Central memory CD8-positive, alpha-beta T cell (primary cell): ENCODE results near the gene CADPS2.

Experiments
- ATAC-seq: fragments of 150-1000 bp; cut with Tn5 transposase; replicated peaks from 2 replicates; pipeline ENCODE4 v1.10.0; 2022; ENCODE audit warnings: mild to moderate bottlenecking, moderate FRiP score, moderate number of reproducible peaks; ENCODE audit not compliant: poor library complexity, severe bottlenecking; ENCODE audit errors: extremely low read depth
- DNase-seq, 2 donors: peaks; one replicate each; pipeline ENCODE4 v3.0.0; 2021; ENCODE audit warnings: low spot score in 2 of 2
- H3K27ac Mint-ChIP-seq: one replicate; pipeline ENCODE4 v1.8.0; 2022; ENCODE audit warnings: low read depth, mild to moderate bottlenecking, moderate library complexity, mixed read lengths
- H3K27me3 Mint-ChIP-seq: one replicate; pipeline ENCODE4 v1.8.0; 2022; ENCODE audit warnings: mixed read lengths
- H3K36me3 Mint-ChIP-seq: one replicate; pipeline ENCODE4 v1.8.0; 2022; ENCODE audit warnings: mild to moderate bottlenecking, moderate library complexity, mixed read lengths; ENCODE audit not compliant: insufficient read depth
- H3K4me1 Mint-ChIP-seq: one replicate; pipeline ENCODE4 v1.8.0; 2022; ENCODE audit warnings: mixed read lengths
- H3K4me3 Mint-ChIP-seq: one replicate; pipeline ENCODE4 v1.8.0; 2022; ENCODE audit warnings: mild to moderate bottlenecking, moderate library complexity, mixed read lengths
- H3K9me3 Mint-ChIP-seq: one replicate; pipeline ENCODE4 v1.8.0; 2022; ENCODE audit warnings: mixed read lengths

The CADPS2 gene

GRCh38 chr7:122719010-122719578, 167.2 kb downstream of the CADPS2 start:
- Mint-ChIP-seq H3K27ac (no peak overlapping the region), H3K36me3 (no peaks in the 10 kb centered on the region), H3K4me3 (no peak overlapping the region), H3K9me3 (peaks cover 5% of the 10 kb centered on the region), H3K27me3 (no peaks in the 10 kb centered on the region), H3K4me1 (no peaks in the 10 kb centered on the region)
- DNase-seq: no peak
- ATAC-seq: no peak

GRCh38 chr7:122717356-122718089, 168.7 kb downstream of the CADPS2 start:
- Mint-ChIP-seq H3K27ac (no peak overlapping the region), H3K4me3 (no peak overlapping the region), H3K4me1 (no peaks in the 10 kb centered on the region), H3K36me3 (no peaks in the 10 kb centered on the region), H3K9me3 (peaks cover 5% of the 10 kb centered on the region), H3K27me3 (no peaks in the 10 kb centered on the region)
- ATAC-seq (no peak), DNase-seq (no peak)

- Mint-ChIP-seq H3K9me3 (peaks cover 6% of the 10 kb centered on the region), H3K27ac (no peak overlapping the region), H3K4me3 (no peak overlapping the region), H3K27me3 (no peaks in the 10 kb centered on the region), H3K4me1 (no peaks in the 10 kb centered on the region), H3K36me3 (no peaks in the 10 kb centered on the region)
- ATAC-seq (no peak), DNase-seq (no peak)
Measured at GRCh38 chr7:122715183-122715582, 171.1 kb downstream of the CADPS2 start.

- Mint-ChIP-seq H3K36me3 (no peaks in the 10 kb centered on the region), H3K9me3 (peaks cover 11% of the 10 kb centered on the region), H3K4me1 (no peaks in the 10 kb centered on the region), H3K27ac (no peak overlapping the region), H3K4me3 (no peak overlapping the region), H3K27me3 (no peaks in the 10 kb centered on the region)
- no peak for DNase-seq
- no peak for ATAC-seq
Measured at GRCh38 chr7:122710916-122711315, 175.3 kb downstream of the CADPS2 start.

GRCh38 chr7:122709930-122710646, 176.2 kb downstream of the CADPS2 start:
- H3K9me3 Mint-ChIP-seq: peaks cover 11% of the 10 kb centered on the region
- H3K27me3 Mint-ChIP-seq: no peaks in the 10 kb centered on the region
- DNase-seq: no peak
- no peak overlapping the region for H3K4me3 Mint-ChIP-seq
- no peak overlapping the region for H3K27ac Mint-ChIP-seq
- no peak for ATAC-seq
- H3K4me1 Mint-ChIP-seq: no peaks in the 10 kb centered on the region
- no peaks in the 10 kb centered on the region for H3K36me3 Mint-ChIP-seq

GRCh38 chr7:122706836-122707235, 179.4 kb downstream of the CADPS2 start:
- no peaks in the 10 kb centered on the region for H3K27me3 Mint-ChIP-seq
- no peak overlapping the region for H3K27ac Mint-ChIP-seq
- ATAC-seq (no peak), DNase-seq (no peak)
- H3K36me3 Mint-ChIP-seq: no peaks in the 10 kb centered on the region
- H3K4me1 Mint-ChIP-seq: no peaks in the 10 kb centered on the region
- peaks cover 25% of the 10 kb centered on the region for H3K9me3 Mint-ChIP-seq
- no peak overlapping the region for H3K4me3 Mint-ChIP-seq

GRCh38 chr7:122702872-122703510, 183.3 kb downstream of the CADPS2 start, which contains the start of gene RNF148:
TSS of gene RNF148 (minus strand) at chr7:122702922. CDS start at chr7:122702750, 172 bp downstream.
- Mint-ChIP-seq H3K27me3 (no peaks in the 10 kb centered on the region), H3K9me3 (peaks cover 24% of the 10 kb centered on the region)

GRCh38 chr7:122699017-122699416, 187.2 kb downstream of the CADPS2 start, which contains the start of gene RNF133:
TSS of gene RNF133 (minus strand) at chr7:122699117. CDS start at chr7:122698918, 199 bp downstream.
- Mint-ChIP-seq H3K27me3 (no peaks in the 10 kb centered on the region), H3K27ac (no peak within 1 kb of the TSS), H3K4me1 (no peaks in the 10 kb centered on the region), H3K9me3 (peaks cover 28% of the 10 kb centered on the region), H3K36me3 (no peaks in the 10 kb centered on the region), H3K4me3 (no peak within 1 kb of the TSS)
- no peak for ATAC-seq
- DNase-seq: no peak

More at GRCh38 chr7:122702872-122703510, 183.3 kb downstream of the CADPS2 start, which contains the start of gene RNF148:
- DNase-seq (no peak), ATAC-seq (no peak)
- no peak within 1 kb of the TSS for H3K27ac Mint-ChIP-seq
- H3K4me1 Mint-ChIP-seq: no peaks in the 10 kb centered on the region
- H3K4me3 Mint-ChIP-seq: no peak within 1 kb of the TSS
- H3K36me3 Mint-ChIP-seq: no peaks in the 10 kb centered on the region

- no peaks in the 10 kb centered on the region for H3K4me1 Mint-ChIP-seq
- H3K4me3 Mint-ChIP-seq: no peak overlapping the region
- no peak overlapping the region for H3K27ac Mint-ChIP-seq
- ATAC-seq (no peak), DNase-seq (no peak)
- no peaks in the 10 kb centered on the region for H3K27me3 Mint-ChIP-seq
- H3K36me3 Mint-ChIP-seq: no peaks in the 10 kb centered on the region
- peaks cover 17% of the 10 kb centered on the region for H3K9me3 Mint-ChIP-seq
Measured at GRCh38 chr7:122695816-122696215, 190.4 kb downstream of the CADPS2 start.

GRCh38 chr7:122694697-122695096, 191.6 kb downstream of the CADPS2 start:
- H3K27ac Mint-ChIP-seq: no peak overlapping the region
- H3K27me3 Mint-ChIP-seq: no peaks in the 10 kb centered on the region
- no peaks in the 10 kb centered on the region for H3K4me1 Mint-ChIP-seq
- no peak overlapping the region for H3K4me3 Mint-ChIP-seq
- no peaks in the 10 kb centered on the region for H3K36me3 Mint-ChIP-seq
- peaks cover 17% of the 10 kb centered on the region for H3K9me3 Mint-ChIP-seq
- DNase-seq (no peak), ATAC-seq (no peak)

- H3K9me3 Mint-ChIP-seq: peaks cover 7% of the 10 kb centered on the region
- H3K4me3 Mint-ChIP-seq: no peak overlapping the region
- no peaks in the 10 kb centered on the region for H3K27me3 Mint-ChIP-seq
- no peak for DNase-seq
- no peaks in the 10 kb centered on the region for H3K36me3 Mint-ChIP-seq
- ATAC-seq: no peak
- no peak overlapping the region for H3K27ac Mint-ChIP-seq
- no peaks in the 10 kb centered on the region for H3K4me1 Mint-ChIP-seq
Measured at GRCh38 chr7:122692769-122693309, 193.4 kb downstream of the CADPS2 start.

- Mint-ChIP-seq H3K9me3 (peaks cover 7% of the 10 kb centered on the region), H3K4me3 (no peak overlapping the region), H3K4me1 (no peaks in the 10 kb centered on the region), H3K36me3 (no peaks in the 10 kb centered on the region), H3K27me3 (no peaks in the 10 kb centered on the region), H3K27ac (no peak overlapping the region)
- ATAC-seq (no peak), DNase-seq (no peak)
Measured at GRCh38 chr7:122691569-122692235, 194.6 kb downstream of the CADPS2 start.
